Caco-2 (cell line): ENCODE data around the gene TMEM131L. TPM values are rescaled to one million over a fixed set of nuclear protein-coding genes. Genes with fewer than 3 reads are reported as not detected.

ENCODE experiments used
- BruUV-seq: library from RNA; stranded (reverse); fragments of 400-500 nt; replicated peaks from 2 replicates; lab custom pipeline; 2021; lab: Mats Ljungman, UMichigan
- CTCF ChIA-PET: fragments of 300-600 bp; sonication (Branson Sonifier 250); formaldehyde crosslinking; loops from one replicate; lab custom pipeline; 2022; ENCODE audit warnings: antibody characterized with exemption; lab: Charles Lee
- POLR2A ChIA-PET: fragments of 300-600 bp; sonication (Branson Sonifier 250); formaldehyde crosslinking; loops from one replicate; lab custom pipeline; 2022; ENCODE audit warnings: antibody characterized with exemption; lab: Charles Lee
- DNase-seq, 2 experiments: peaks; one replicate each; pipeline versions ENCODE4 v3.0.0 to v3.0.0-alpha.2; 2020 to 2022
- H3K27me3 ChIP-seq: replicated peaks from 2 replicates; pipeline ENCODE4 v1.6.0; 2011; ENCODE audit warnings: low read length; ENCODE audit not compliant: control insufficient read depth, insufficient read depth
- H3K36me3 ChIP-seq: 2 replicates; pipeline ENCODE4 v1.5.1; 2011; ENCODE audit warnings: low read length; ENCODE audit not compliant: control insufficient read depth, insufficient read depth
- H3K4me1 ChIP-seq: fragments of 250-450 bp; sonication (Bioruptor Pico); 2 replicates; pipeline ENCODE4 v1.5.1; 2020; ENCODE audit warnings: mild to moderate bottlenecking
- H3K4me3 ChIP-seq: 2 replicates; pipeline ENCODE4 v1.5.1; 2011; ENCODE audit warnings: low read depth, mild to moderate bottlenecking, control low read depth, low read length
- H3K9me3 ChIP-seq: fragments of 250-450 bp; sonication (Bioruptor Pico); 2 replicates; pipeline ENCODE4 v1.5.1; 2020; ENCODE audit warnings: mild to moderate bottlenecking, moderate library complexity
- H3K27ac Mint-ChIP-seq: one replicate; pipeline ENCODE4 v1.8.0; 2022; ENCODE audit warnings: mixed read lengths; ENCODE audit not compliant: unreplicated experiment
- H3K27me3 Mint-ChIP-seq: one replicate; pipeline ENCODE4 v1.8.0; 2022; ENCODE audit warnings: mixed read lengths; ENCODE audit not compliant: insufficient read depth, unreplicated experiment
- H3K36me3 Mint-ChIP-seq: one replicate; pipeline ENCODE4 v1.8.0; 2022; ENCODE audit warnings: mild to moderate bottlenecking, mixed read lengths; ENCODE audit not compliant: insufficient read depth, unreplicated experiment
- H3K4me1 Mint-ChIP-seq: one replicate; pipeline ENCODE4 v1.8.0; 2022; ENCODE audit warnings: low read depth, mixed read lengths; ENCODE audit not compliant: unreplicated experiment
- H3K4me3 Mint-ChIP-seq: one replicate; pipeline ENCODE4 v1.8.0; 2022; ENCODE audit warnings: mild to moderate bottlenecking, moderate library complexity, mixed read lengths; ENCODE audit not compliant: unreplicated experiment
- H3K9me3 Mint-ChIP-seq: one replicate; pipeline ENCODE4 v1.8.0; 2022; ENCODE audit warnings: mixed read lengths; ENCODE audit not compliant: unreplicated experiment
- CTCF ChIP-seq, 2 experiments: fragments of 200-600 bp in 1 of 2; IDR thresholded peaks; 1 replicate in 1 of 2; 2 replicates in 1 of 2; pipeline versions ENCODE4 v1.5.1 to v1.8.0; 2011 to 2022; ENCODE audit warnings: antibody characterized with exemption in 1 of 2, control low read depth in 1 of 2, inconsistent platforms in 1 of 2, low read depth in 1 of 2, low read length in 1 of 2, mild to moderate bottlenecking in 1 of 2, moderate library complexity in 1 of 2; ENCODE audit not compliant: insufficient read depth in 1 of 2, severe bottlenecking in 1 of 2, unreplicated experiment in 1 of 2
- intact Hi-C: fragments of 100-400 bp; cut with micrococcal nuclease; formaldehyde crosslinking; loops from one replicate; pipeline ENCODE4 v1.10.0; 2022; ENCODE audit not compliant: unreplicated experiment
- total RNA-seq: library from RNA; stranded (reverse); gene quantifications from 2 replicates; pipeline ENCODE4 v1.2.3, GENCODE V29; 2022

TMEM131L gene
- total RNA-seq, 1 experiment from 2014 or later: 20.8 TPM

- H3K4me1 Mint-ChIP-seq: no peaks in the 10 kb centered on the region
- no peak overlapping the region for H3K27ac Mint-ChIP-seq
- no peak overlapping the region for H3K4me3 Mint-ChIP-seq
- intact Hi-C loops: no loop called here
- Histone ChIP-seq H3K4me3 (no peak overlapping the region), H3K4me1 (no peaks in the 10 kb centered on the region), H3K36me3 (no peaks in the 10 kb centered on the region), H3K27me3 (no peaks in the 10 kb centered on the region), H3K9me3 (no peaks in the 10 kb centered on the region)
- BruUV-seq: no TSS peak
- H3K36me3 Mint-ChIP-seq: peaks cover 14% of the 10 kb centered on the region
- TF ChIP-seq CTCF (IDR thresholded peaks at IDR 0.05; ENCODE audit: insufficient read depth in 1 of 2, low read depth in 1 of 2, low read length in 1 of 2, severe bottlenecking in 1 of 2, unreplicated experiment in 1 of 2): no peak
- no peak for DNase-seq
- ChIA-PET POLR2A (no interaction called here), CTCF (no interaction called here)
- H3K9me3 Mint-ChIP-seq: no peaks in the 10 kb centered on the region
- H3K27me3 Mint-ChIP-seq: no peaks in the 10 kb centered on the region
These were observed 118.9 kb downstream of the TMEM131L start for GRCh38 chr4:153585026-153585425.

- Mint-ChIP-seq H3K9me3 (no peaks in the 10 kb centered on the region), H3K36me3 (peaks cover 32% of the 10 kb centered on the region), H3K4me3 (no peak overlapping the region), H3K27me3 (no peaks in the 10 kb centered on the region), H3K4me1 (no peaks in the 10 kb centered on the region), H3K27ac (no peak overlapping the region)
- no peaks in the 10 kb centered on the region for H3K27me3 ChIP-seq
- H3K4me1 ChIP-seq: no peaks in the 10 kb centered on the region
- ChIA-PET POLR2A (no interaction called here), CTCF (no interaction called here)
- no peaks in the 10 kb centered on the region for H3K36me3 ChIP-seq
- no TSS peak for BruUV-seq
- H3K4me3 ChIP-seq: no peak overlapping the region
- no peak for DNase-seq
- TF ChIP-seq CTCF (IDR thresholded peaks at IDR 0.05; ENCODE audit: insufficient read depth in 1 of 2, low read depth in 1 of 2, low read length in 1 of 2, severe bottlenecking in 1 of 2, unreplicated experiment in 1 of 2): no peak
- intact Hi-C loops: loop anchor here (5.0 kb wide), 1 partner anchor 162 kb away; no protein-coding TSS in a partner anchor
- H3K9me3 ChIP-seq: no peaks in the 10 kb centered on the region
These were observed 123.8 kb downstream of the TMEM131L start for GRCh38 chr4:153589703-153590595.

- Mint-ChIP-seq H3K9me3 (no peaks in the 10 kb centered on the region), H3K36me3 (peaks cover 32% of the 10 kb centered on the region), H3K4me3 (no peak overlapping the region), H3K27ac (no peak overlapping the region), H3K27me3 (no peaks in the 10 kb centered on the region), H3K4me1 (no peaks in the 10 kb centered on the region)
- TF ChIP-seq CTCF (IDR thresholded peaks at IDR 0.05; ENCODE audit: insufficient read depth in 1 of 2, low read depth in 1 of 2, low read length in 1 of 2, severe bottlenecking in 1 of 2, unreplicated experiment in 1 of 2): no peak
- Histone ChIP-seq H3K36me3 (no peaks in the 10 kb centered on the region), H3K9me3 (no peaks in the 10 kb centered on the region), H3K27me3 (no peaks in the 10 kb centered on the region), H3K4me3 (no peak overlapping the region), H3K4me1 (no peaks in the 10 kb centered on the region)
- BruUV-seq: no TSS peak
- intact Hi-C loops: loop anchor here (5.0 kb wide), 1 partner anchor 161 kb away; no protein-coding TSS in a partner anchor
- ChIA-PET CTCF (no interaction called here), POLR2A (no interaction called here)
- DNase-seq: no peak
These were observed 125.3 kb downstream of the TMEM131L start for GRCh38 chr4:153591441-153591840.
